Astrocyte (in vitro differentiated cells and primary cell): Measurements from ENCODE around the gene OR1N2.

ENCODE experiments used
- CTCF ChIP-seq: IDR thresholded peaks from 2 replicates; pipeline ENCODE4 v1.5.1; 2011; ENCODE audit warnings: low read depth, mild to moderate bottlenecking, inconsistent platforms, low read length, moderate library complexity; ENCODE audit not compliant: insufficient read depth
- EZH2 ChIP-seq: IDR thresholded peaks from 2 replicates; pipeline ENCODE4 v1.6.1; 2012; ENCODE audit warnings: mild to moderate bottlenecking, low read length, inconsistent platforms; ENCODE audit not compliant: insufficient read depth

- no peak for TF ChIP-seq CTCF
- no peak for TF ChIP-seq EZH2
Observed at GRCh38 chr9:122538757-122539156, 14.2 kb upstream of the OR1N2 start.
